GM12801 (cell line): Measurements from ENCODE around the gene CSNK1G1.

Source experiments
- TF ChIP-seq, protein P1 (sequence below): IDR thresholded peaks from one replicate; pipeline ENCODE4 v1.5.1; 2011; ENCODE audit warnings: control low read depth; ENCODE audit not compliant: insufficient read length; ENCODE audit errors: extremely low read depth

The CSNK1G1 gene

DNA sequence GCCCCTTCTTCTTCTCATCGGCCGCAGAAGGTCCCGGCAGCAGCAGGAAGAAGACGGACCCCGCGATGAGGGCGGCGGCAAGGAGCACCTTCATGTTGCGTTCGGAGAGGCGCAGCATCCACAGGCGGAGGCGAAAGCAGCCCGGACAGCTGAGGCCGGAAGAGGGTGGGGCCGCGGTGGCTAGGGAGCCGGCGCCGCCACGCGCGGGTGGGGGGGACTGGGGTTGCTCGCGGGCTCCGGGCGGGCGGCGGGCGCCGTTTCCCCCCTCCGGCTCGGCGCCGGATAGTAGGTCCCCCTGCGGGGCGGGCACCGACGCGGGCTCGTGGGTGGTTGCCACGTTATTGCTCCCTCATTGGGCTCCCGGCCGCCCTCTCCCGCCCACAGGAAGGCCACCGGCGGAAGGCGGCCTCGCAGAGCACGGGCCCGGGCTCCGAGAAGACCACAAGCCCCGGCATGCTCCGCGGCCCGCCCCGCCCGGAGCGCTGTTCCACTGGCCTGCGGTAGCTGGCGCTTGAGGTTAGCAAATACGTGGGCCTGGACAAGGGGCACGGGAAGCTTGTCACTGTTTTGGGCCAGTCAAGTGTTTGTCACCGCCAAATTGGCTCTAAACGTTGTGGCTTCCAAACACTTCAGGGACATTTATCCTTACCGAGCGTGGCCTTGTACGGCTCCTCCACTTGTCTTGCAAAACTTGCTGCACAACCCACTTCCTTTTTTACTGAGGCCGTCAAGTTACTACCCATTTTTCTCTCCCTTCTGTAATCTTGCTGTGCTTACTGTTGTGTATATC, 192.9 kb downstream of the CSNK1G1 start, which contains the start of gene PPIB:
Gene PPIB (minus strand): TSS at position 154 of the 790 bp plus-strand sequence. CDS start 36 bp downstream, at position 118.
- TF ChIP-seq, protein P1, sequence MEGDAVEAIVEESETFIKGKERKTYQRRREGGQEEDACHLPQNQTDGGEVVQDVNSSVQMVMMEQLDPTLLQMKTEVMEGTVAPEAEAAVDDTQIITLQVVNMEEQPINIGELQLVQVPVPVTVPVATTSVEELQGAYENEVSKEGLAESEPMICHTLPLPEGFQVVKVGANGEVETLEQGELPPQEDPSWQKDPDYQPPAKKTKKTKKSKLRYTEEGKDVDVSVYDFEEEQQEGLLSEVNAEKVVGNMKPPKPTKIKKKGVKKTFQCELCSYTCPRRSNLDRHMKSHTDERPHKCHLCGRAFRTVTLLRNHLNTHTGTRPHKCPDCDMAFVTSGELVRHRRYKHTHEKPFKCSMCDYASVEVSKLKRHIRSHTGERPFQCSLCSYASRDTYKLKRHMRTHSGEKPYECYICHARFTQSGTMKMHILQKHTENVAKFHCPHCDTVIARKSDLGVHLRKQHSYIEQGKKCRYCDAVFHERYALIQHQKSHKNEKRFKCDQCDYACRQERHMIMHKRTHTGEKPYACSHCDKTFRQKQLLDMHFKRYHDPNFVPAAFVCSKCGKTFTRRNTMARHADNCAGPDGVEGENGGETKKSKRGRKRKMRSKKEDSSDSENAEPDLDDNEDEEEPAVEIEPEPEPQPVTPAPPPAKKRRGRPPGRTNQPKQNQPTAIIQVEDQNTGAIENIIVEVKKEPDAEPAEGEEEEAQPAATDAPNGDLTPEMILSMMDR = no peak

DNA sequence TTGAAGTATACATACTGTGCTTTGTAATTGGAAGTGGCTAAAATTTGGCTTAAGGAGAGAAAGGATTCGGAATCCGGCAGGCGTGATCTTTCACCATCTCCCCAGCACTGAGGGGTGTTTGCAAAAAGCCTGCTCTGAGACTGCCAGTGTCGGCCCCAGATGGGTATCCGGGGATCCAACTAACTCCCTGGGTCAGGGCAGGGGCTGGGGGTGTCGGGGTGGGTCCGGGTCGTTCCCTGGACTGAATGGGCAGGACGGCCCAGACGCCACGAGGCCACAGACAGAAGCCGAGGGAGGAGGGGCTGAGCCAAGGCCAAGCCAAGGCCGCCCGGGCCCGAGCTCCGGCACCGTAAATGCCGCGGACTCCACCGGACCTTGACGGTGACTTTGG, 193.5 kb downstream of the CSNK1G1 start:
- TF ChIP-seq, protein P1 = no peak

DNA sequence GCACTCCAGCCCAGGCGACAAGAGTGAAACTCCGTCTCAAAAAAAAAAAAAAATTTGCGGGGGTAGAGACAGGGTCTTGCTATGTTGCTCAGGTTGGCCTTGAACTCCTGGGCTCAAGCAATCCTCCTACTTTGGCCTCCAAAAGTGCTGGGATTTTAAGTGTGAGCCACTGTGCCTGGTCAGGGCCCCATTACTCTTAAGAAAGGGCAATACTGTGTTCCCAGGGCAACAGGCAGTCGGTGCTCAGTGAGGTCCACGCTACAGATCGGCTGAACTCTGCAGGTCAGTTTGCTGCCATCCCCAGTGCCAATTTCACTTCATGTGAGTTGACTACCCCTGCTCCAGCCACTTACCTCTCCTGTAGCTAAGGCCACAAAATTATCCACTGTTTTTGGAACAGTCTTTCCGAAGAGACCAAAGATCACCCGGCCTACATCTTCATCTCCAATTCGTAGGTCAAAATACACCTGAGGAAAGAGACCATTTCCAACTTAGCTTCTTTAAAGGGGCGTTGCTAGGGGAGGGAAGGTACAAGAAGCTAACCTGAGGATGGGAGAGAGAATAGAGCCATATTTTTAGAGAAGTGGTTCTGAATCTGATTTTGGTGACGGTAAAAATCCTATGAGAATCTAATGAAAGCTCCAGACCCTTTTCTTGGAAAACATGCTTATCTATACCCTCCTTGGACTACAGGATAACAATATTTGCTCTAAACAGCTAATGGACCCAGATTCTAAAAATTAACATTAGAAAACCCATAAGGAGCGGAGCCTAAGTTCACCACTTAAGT, 194.1 kb downstream of the CSNK1G1 start:
- TF ChIP-seq, protein P1 = no peak

DNA sequence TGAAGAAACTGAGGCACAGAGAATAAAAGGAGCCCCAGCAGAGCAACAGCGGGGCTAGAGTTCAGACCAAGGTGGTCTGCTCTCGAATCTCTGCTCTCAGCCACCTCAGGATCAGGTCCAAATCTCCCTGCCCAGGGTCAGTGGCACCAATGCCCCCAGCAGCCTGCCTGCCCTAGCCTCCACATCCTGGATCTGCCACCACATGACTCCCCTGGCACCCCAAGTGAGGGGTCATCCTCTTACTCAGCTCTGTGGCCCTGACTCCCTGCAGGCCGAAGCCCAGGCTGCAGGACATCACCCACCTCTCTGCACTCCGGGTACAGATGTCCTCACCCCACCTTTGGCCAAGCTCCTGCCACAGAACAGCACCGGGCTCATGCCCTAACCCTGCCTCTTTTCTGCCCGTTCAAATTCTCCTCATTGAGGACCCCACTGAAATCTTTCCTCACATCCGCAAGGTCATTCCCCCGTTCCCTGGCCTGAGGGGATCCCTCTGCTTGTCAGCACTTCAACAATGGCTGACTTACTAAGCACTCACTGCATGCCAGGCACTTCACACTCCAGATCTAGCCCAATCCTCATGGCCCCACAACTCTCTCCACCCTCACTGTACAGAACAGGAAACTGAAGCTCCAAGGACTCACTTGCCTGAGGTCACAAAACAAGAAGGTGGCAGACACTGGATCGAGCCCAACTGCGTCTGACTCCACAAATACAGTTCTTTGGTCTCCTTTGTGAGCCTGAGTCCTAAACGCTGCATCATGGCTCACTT, 197.4 kb downstream of the CSNK1G1 start:
- TF ChIP-seq, protein P1 = no peak

DNA sequence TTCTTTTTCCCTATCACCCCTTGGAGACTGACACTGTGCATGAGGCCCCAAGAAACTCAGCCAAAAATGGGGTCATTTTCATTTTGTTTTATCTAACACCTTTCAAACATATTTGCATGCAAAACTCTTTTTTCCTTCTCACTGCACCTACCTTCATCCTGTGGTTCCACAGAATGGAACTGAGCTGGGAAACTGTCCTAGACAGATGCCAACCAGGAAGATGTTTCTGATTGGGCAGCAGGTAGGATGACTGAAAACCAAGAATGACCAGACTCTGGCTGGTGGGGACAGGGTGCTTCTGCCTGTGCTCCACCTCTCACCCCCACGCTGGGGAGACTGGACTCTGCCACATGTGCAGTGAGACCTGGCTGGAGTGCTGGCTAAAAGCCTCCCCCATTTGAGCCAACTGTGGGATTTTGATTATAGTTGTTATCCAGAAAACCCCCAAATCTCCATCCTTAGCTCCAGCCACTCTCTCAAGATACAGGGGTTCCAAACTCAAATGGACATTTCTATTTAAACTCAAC, 198.3 kb downstream of the CSNK1G1 start:
- TF ChIP-seq, protein P1 = no peak

DNA sequence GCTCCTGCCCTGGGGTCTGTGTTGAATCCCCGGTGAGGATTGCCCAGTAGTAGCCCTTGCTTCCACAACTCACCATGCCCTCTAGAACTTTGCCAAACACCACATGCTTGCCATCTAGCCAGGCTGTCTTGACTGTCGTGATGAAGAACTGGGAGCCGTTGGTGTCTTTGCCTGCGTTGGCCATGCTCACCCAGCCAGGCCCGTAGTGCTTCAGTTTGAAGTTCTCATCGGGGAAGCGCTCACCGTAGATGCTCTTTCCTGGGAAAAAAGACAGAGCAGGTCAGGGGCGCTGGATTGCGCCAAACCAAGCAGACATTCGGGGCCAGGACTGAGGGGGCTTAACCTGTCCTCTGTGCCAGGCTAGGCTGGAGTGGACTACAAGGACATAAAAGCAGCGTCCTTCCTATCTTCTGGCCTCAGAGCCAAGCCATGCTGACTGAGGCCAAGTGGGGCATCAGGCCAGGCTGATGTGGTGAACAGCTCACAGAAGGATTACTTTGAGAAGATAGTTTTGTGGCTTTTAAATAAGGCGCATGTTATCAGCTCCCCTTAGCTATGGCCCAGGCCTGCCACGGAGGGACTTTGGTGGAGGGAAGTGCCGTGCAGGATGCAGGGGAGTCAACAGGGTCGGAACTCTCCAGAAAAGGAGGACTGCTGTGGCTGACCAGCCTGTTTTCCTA, 199.2 kb downstream of the CSNK1G1 start:
- TF ChIP-seq, protein P1 = no peak
